SKM-1 (cell line): ENCODE data around the gene QSER1.
"Not testable (repeated sequence)": the region's sequence is repeated elsewhere in the genome, so short reads cannot be mapped to it uniquely, and the experiment has no call there.

ENCODE experiments used
- DNase-seq: peaks from one replicate; lab custom pipeline; 2025; ENCODE audit not compliant: unreplicated experiment; lab: John Stamatoyannopoulos, UW

The QSER1 gene

DNA sequence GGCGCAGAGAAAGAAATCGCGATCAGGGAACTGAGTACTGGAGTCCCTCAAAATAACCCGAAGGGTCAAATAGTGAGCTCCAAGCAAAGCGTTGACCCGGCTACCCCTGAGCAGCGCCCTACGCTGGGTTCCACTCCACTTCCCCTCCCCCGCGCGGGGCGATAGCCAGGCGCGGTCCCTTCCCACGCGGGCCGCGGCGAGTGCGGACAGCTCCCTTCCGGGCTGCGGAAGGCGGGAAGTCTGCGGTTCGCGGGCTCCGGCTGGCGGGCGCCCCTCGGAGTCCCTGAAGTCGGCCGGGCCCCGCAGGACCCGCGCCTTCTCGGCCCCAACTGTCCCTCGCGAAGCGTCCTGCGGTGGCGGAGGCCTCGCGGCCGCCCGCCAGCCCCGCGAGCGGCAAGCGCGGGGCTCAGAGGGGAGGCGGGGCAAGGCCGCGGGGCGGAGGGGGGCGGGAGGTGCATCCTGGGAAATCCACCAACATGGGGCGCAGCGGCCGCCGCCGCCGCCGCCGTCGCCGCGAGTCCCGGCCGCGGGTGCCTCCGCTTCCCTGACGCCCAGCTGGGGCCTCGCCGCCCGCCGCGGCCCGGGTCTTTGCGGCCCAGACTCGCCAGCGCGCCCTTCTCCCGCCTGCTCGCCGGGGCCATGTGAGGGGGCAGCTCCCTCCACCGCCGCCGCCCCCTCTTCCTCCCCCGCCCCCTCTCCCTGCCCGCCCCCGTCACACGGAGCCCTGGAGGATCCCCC is at the start of gene QSER1:
TSS of gene QSER1 (plus strand) at position 457 of the 738 bp plus-strand sequence. CDS start 315 bp downstream, outside the sequence.
- DNase-seq: peak; percentile 60

DNA sequence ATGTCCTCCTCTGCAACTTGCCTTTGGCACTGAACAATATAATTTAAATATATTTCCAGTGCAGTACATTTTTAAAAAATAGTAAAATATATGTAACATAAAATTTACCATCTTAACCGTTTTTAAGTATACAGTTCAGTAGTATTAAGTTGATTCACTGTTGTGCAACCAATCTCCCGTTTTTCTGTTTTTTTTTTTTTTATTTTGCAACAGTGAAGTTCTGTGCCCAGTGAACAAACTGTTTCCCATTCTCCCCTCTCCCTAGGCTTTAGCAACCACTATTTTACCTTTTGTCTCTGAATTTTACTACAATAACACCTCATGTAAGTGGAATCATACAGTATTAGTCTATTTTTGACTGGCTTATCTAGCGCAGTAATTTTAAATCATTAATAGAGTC is 49.1 kb upstream of the QSER1 start:
- no peak for DNase-seq

- DNase-seq: no peak
These were observed 45.1 kb upstream of the QSER1 start for GRCh38 chr11:32847511-32847910.

DNA sequence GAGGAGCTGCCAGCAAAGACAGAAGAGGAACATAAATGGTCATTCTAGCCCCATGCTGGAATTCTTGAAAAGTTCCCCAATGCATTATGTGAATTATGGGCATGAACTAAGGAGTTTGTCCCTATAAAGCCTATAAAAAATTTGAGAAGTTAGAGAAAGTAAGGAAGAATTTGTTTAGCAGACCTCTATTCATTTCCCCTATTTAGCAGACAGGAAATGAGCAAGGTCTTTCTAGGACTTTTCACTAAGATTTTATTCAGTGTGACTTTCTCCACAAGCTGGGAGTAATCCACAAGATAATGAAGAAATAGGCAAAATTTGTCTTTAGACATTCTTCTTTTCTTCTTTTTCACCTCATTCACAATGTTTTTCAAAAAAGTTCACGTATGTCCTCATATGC is 42.9 kb upstream of the QSER1 start:
- no peak for DNase-seq

- DNase-seq: no peak
These were observed 41.4 kb upstream of the QSER1 start for GRCh38 chr11:32851251-32851650.

- no peak for DNase-seq
These were observed 40.4 kb upstream of the QSER1 start for GRCh38 chr11:32852207-32852606.

GRCh38 chr11:32855601-32856000 is 37.0 kb upstream of the QSER1 start:
- DNase-seq: no peak

GRCh38 chr11:32858731-32859130 is 33.9 kb upstream of the QSER1 start:
- DNase-seq: no peak

GRCh38 chr11:32861850-32862577 is 30.6 kb upstream of the QSER1 start:
- DNase-seq: no peak

GRCh38 chr11:32864555-32864954 is 28.1 kb upstream of the QSER1 start:
- DNase-seq: no peak

- not testable (repeated sequence) for DNase-seq
These were observed 23.9 kb upstream of the QSER1 start for GRCh38 chr11:32868752-32869151.

DNA sequence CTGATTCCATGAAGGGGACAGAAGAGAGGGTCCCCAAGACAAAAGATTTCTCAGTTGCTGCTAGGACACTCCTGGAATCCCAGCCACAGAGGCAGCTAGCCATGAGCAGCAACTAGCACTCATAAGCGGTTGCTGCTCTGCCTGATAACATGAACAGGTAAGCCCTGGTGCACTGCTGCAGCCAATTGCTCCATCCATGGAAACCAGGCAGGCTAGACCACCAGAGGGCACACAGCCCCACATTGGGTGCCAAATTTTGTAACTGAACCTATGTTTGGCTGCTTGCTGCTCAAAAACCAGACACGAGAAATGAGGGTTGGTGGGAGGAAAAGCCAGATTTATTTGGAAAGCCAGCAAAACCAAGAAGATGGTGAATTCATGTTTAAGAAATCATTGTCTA is 21.9 kb upstream of the QSER1 start:
- no peak for DNase-seq

- no peak for DNase-seq
These were observed 18.5 kb upstream of the QSER1 start for GRCh38 chr11:32874132-32874531.

- DNase-seq: no peak
These were observed 11.3 kb upstream of the QSER1 start for GRCh38 chr11:32881286-32881685.

DNA sequence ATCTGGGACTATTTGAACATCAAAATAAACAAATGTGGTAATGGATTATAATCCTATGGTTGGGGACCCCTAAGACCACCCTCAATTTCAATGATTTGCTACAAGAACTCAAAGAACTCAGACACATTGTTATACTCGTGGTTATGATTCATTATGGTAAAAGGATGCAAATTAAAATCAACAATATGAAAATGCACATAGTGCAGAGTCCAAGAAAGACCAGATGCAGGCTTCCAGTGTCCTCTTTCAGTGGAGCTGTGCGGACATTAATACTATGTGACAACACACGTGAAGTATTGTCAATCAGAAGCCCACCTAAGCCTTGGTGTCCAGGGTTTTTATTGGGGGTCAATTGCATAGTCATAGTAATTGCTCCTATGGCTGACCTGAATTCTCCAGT is 9.2 kb upstream of the QSER1 start:
- no peak for DNase-seq

DNA sequence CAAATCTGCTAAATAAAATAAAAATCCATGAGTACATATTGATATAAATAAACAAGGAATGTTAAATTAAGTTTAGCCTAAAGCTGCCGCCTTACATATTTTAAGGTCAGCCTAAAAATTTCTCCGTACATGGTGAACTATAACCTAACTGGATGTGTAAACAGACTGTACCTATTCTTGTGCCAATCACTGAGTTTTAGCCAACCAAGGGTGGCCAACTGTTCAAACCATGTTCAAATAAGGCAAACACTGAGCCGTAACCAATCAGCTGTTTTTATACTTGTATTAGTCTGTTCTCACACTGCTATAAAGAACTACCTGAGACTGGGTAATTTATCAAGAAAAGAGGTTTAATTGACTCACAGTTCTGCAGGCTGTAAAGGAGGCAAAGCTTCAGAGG is 8.6 kb upstream of the QSER1 start:
- DNase-seq: no peak

GRCh38 chr11:32884770-32885384 is 7.7 kb upstream of the QSER1 start:
- no peak for DNase-seq

DNA sequence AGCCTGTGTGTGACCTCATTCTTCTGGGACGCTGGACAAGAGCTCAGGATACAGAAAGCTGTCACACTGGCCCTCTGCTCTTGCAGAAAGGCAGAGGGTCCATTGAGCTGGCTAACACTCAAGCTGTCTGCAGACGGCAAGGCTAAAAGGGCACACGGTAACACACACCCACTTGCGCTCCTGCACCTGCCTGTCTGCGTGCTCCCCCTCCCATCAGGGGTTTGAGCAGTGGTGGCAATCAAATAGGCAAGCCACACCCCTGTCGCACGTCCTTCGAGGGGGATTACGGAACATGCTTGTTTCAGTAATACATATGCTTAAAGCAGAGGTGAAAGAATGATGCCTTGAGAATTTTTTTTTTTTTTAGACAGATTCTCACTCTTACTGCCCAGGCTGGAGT is 7.1 kb upstream of the QSER1 start:
- no peak for DNase-seq

DNA sequence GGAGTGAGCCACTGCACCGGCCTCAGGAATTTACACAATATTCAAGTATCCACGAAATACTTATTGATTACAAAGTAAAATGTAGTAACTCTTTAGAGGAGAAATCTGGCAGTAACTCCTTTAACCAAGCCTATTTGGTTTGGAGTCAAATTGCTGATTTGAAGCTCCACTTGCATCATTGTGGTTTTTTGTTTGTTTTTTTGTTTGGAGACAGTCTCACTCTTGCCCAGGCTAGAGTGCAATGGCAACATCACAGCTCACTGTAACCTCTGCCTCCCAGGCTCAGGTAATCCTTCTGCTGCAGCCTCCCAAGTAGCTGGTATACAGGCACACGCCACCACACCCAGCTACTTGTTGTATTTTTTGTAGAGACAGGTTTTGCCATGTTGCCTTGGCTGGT is 6.4 kb upstream of the QSER1 start:
- no peak for DNase-seq

DNA sequence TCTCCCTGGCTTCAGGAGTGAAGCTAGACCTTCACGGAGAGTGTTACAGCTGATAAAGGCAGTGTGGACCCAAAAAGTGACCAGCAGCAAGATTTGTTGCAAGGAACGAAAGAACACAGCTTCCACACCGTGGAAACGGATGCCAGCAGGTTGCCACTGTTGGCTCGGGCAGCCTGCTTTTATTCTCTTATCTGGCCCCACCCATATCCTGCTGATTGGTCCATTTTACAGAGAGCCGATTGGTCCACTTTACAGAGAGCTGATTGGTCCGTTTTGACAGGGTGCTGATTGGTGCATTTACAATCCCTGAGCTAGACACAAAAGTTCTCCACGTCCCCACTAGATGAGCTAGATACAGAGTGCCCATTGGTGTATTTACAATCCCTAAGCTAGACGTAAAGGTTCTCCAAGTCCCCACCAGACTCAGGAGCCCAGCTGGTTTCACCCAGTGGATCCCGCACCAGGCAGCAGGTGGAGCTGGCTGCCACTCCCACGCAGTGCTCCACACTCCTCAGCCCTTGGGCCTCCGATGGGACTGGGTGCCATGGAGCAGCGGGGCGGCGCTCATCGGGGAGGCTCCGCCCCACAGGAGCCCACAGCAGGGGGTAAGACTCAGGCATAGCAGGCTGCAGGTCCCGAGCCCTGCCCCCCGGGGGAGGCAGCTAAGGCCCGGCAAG is 4.8 kb upstream of the QSER1 start:
- DNase-seq: not testable (repeated sequence)

- not testable (repeated sequence) for DNase-seq
These were observed 4.3 kb upstream of the QSER1 start for GRCh38 chr11:32888384-32888710.

- no peak for DNase-seq
These were observed 3.8 kb upstream of the QSER1 start for GRCh38 chr11:32888805-32889204.
